ENCODE measurements around the gene FHIT.

DNA sequence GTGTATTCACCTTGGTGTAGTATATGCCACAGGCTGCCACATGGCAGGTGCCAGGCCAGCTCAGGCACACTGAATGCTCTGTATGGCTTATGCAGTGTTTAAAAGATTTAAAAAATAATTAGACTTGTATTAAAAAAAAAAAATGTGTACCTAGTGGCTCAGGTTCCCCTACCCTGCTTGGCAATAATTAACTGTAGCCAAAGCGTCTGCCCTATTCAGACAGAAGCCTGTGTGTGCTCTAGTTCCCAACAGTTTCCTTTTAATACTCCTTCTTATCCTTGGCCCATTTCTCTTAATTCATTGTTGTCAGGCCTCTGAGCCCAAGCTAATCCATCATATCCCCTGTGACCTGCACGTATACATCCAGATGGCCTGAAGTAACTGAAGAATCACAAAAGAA, 1449.2 kb downstream of the FHIT start:
- TF ChIP-seq, protein P1, sequence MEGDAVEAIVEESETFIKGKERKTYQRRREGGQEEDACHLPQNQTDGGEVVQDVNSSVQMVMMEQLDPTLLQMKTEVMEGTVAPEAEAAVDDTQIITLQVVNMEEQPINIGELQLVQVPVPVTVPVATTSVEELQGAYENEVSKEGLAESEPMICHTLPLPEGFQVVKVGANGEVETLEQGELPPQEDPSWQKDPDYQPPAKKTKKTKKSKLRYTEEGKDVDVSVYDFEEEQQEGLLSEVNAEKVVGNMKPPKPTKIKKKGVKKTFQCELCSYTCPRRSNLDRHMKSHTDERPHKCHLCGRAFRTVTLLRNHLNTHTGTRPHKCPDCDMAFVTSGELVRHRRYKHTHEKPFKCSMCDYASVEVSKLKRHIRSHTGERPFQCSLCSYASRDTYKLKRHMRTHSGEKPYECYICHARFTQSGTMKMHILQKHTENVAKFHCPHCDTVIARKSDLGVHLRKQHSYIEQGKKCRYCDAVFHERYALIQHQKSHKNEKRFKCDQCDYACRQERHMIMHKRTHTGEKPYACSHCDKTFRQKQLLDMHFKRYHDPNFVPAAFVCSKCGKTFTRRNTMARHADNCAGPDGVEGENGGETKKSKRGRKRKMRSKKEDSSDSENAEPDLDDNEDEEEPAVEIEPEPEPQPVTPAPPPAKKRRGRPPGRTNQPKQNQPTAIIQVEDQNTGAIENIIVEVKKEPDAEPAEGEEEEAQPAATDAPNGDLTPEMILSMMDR (IDR thresholded peaks at IDR 0.05; ENCODE audit: poor library complexity): no peak
- TF ChIP-seq EZH2 (IDR thresholded peaks at IDR 0.05; ENCODE audit: borderline replicate concordance): no peak

Data from hepatocyte (in vitro differentiated cells).